HUES64 (cell line): ENCODE measurements around the gene HAL.

ENCODE experiments used
- H3K27ac ChIP-seq: 2 replicates; pipeline ENCODE4 v1.7.0; 2013; ENCODE audit warnings: low read depth, low read length, inconsistent platforms
- H3K27me3 ChIP-seq: 2 replicates; pipeline ENCODE4 v1.6.1; 2013; ENCODE audit warnings: mild to moderate bottlenecking, low read length; ENCODE audit not compliant: insufficient read depth
- H3K36me3 ChIP-seq: 2 replicates; pipeline ENCODE4 v1.6.1; 2013; ENCODE audit warnings: mild to moderate bottlenecking, low read length; ENCODE audit not compliant: insufficient read depth
- H3K4me1 ChIP-seq: 2 replicates; pipeline ENCODE4 v1.6.1; 2013; ENCODE audit warnings: mild to moderate bottlenecking, low read length, moderate library complexity; ENCODE audit not compliant: insufficient read depth
- H3K4me3 ChIP-seq: 2 replicates; pipeline ENCODE4 v1.5.1; 2013; ENCODE audit warnings: mild to moderate bottlenecking, low read length, moderate library complexity
- H3K9ac ChIP-seq: 2 replicates; pipeline ENCODE4 v1.6.1; 2013; ENCODE audit warnings: mild to moderate bottlenecking, low read depth, low read length
- H3K9me3 ChIP-seq: 2 replicates; pipeline ENCODE4 v1.6.1; 2013; ENCODE audit warnings: low read depth, low read length; ENCODE audit not compliant: insufficient read depth
- WGBS: fragments of 150-250, 120-280 bp; methylation state at CpG from one replicate; pipeline ENCODE4 v1.1.7; 2013; ENCODE audit warnings: missing lambda C conversion rate; 5-methylcytosine and 5-hydroxymethylcytosine counted together

Gene HAL

DNA sequence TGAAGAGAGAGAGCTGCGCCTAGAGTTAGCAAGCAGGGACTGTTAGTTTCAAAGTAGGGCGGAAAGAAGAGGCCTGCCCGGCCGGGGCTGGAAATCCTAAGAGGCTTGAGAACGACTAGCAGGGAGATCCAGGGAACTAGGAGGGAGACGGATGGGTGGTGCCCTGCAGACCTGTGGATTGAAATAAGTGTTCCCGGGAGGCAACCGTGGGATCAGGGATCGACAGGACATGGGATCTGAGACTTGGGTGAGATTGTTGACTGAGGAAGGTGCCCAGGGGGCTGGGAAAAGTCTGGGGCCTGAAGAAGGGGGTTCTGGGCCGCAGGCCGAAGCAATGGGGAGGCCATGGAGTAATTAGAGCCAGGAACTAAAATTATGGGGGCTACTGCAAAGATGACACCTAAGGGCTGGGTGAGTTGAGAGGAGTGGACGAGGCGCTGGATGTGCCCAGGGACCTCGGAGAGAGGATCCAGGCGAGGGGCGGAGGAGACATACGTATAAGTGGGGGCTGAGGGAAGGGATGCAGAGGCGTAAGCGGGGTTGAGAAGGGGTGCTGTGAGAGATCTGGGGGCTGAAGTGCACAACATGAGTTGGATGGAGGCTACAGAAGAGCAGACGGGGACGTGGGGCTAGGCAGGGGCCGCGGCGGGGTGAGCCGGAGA lies 38.6 kb upstream of the HAL start:
- Histone ChIP-seq H3K36me3 (no peaks in the 10 kb centered on the region), H3K27ac (0 out of 2 replicates have a peak overlapping the region, but pooled peaks have one; percentile 10), H3K4me1 (no peaks in the 10 kb centered on the region), H3K27me3 (no peaks in the 10 kb centered on the region), H3K4me3 (peak overlapping the region; percentile 71), H3K9ac (peak overlapping the region; percentile 69), H3K9me3 (no peaks in the 10 kb centered on the region)
- 3% methylated on average over 25 of the region's 25 CpGs for WGBS

DNA sequence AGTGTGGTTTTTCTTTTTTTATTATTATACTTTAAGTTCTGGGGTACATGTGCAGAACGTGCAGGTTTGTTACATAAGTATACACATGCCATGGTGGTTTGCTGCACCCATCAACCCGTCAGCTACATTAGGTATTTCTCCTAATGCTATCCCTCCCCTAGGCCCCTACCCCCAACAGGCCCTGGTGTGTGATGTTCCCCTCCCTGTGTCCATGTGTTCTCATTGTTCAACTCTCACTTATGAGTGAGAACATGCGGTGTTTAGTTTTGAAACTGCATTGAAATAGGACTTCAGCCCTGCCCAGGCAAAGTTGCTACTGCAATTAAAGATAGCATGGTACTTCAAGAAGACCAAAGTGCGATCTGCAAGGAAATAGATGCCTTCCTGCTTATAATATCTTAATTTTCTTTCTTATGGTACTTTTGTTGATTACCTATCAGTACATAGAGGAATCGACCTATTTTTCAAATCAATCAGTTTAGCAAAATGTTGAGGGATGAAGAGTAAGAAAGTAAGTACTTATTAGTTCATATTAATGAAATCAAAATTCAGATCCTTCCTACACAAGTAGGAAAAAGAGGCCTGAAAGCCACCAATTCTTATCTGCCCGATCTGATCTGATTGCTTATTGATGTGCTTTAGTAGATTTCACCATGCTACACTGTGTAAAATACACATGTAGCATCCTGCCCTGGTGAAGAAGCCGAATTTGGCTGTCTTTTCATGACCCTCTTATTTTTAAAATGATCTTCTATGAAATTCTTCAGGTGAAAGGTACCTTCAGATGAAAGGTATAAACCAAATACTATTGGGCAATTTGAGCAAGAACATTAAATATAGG lies 37.6 kb upstream of the HAL start:
- Histone ChIP-seq H3K4me3 (peak overlapping the region; percentile 71), H3K27ac (no peak overlapping the region), H3K4me1 (no peaks in the 10 kb centered on the region), H3K9ac (no peak overlapping the region), H3K27me3 (no peaks in the 10 kb centered on the region), H3K36me3 (peaks cover 2% of the 10 kb centered on the region), H3K9me3 (no peaks in the 10 kb centered on the region)
- WGBS = 93% methylated on average over 5 of the region's 7 CpGs

DNA sequence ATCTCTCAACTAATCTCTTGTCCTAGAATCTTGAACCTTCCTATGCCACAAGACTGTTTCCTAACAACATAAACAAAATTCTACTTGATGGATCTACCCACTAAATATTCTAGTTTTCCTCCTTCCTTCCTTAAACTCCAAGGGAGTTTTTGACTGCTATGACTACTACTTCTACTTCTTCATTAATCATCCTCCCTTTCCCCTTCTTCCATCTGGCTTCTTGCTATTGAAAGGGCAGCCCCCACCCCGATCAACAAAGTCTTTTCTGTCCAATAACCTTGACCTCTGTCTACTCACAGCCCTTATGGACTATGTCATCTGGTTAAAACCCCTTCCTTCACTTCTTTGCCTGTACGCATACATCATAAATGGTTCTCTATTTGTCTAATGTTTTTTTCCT lies 33.7 kb upstream of the HAL start:
- no peaks in the 10 kb centered on the region for H3K4me1 ChIP-seq
- H3K27me3 ChIP-seq = no peaks in the 10 kb centered on the region
- peaks cover 41% of the 10 kb centered on the region for H3K36me3 ChIP-seq
- H3K4me3 ChIP-seq = no peak overlapping the region
- H3K9me3 ChIP-seq = no peaks in the 10 kb centered on the region
- WGBS = 90% methylated on average over 2 of the region's 2 CpGs
- no peak overlapping the region for H3K9ac ChIP-seq
- no peak overlapping the region for H3K27ac ChIP-seq

DNA sequence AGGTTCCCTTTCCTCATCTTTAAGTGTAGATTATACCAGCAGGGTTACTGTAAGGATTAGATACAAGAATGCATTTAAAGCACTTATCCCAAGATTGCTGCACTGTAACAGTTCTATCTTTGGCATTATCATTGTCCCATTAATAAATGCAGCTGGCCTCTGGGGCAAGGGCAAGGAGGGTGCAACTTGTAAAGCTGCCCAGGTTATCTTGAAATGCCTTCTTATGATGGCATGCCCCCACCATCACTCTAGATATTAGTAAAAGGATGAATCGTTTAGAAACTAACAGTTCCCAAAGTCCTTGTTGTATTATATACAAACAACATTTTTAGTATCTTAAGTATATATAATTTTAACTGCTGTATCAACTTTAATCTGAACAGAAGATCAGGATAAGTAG lies 32.4 kb upstream of the HAL start:
- H3K36me3 ChIP-seq = peaks cover 50% of the 10 kb centered on the region

DNA sequence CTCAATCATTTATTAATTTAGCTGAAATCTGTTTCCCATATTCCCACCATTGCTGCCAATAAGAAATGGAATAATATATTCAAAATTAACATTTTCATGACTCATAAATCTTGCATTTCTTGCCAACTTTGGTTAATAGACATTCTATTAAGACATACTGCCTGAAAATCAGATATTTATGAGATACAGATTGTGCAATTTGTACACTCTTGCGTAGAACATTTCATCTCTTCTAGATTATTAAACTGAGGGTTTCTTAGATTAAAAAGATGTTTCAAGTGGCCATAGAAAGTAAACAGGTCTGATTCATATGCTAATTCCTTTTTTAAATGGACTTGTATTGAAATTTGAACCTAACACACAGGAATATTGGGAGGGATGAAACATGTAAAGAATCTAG lies 30.2 kb upstream of the HAL start:
- Histone ChIP-seq H3K9ac (no peak overlapping the region), H3K27ac (no peak overlapping the region), H3K4me1 (no peaks in the 10 kb centered on the region), H3K36me3 (peaks cover 72% of the 10 kb centered on the region), H3K4me3 (no peak overlapping the region), H3K9me3 (no peaks in the 10 kb centered on the region), H3K27me3 (no peaks in the 10 kb centered on the region)
- no CpG with 5 or more reads among the region's 1 CpG for WGBS

More for the DNA sequence above, 32.4 kb upstream of the HAL start:
- Histone ChIP-seq H3K27me3 (no peaks in the 10 kb centered on the region), H3K9ac (no peak overlapping the region), H3K4me1 (no peaks in the 10 kb centered on the region), H3K4me3 (no peak overlapping the region), H3K9me3 (no peaks in the 10 kb centered on the region), H3K27ac (no peak overlapping the region)
- no CpG with 5 or more reads among the region's 1 CpG for WGBS

DNA sequence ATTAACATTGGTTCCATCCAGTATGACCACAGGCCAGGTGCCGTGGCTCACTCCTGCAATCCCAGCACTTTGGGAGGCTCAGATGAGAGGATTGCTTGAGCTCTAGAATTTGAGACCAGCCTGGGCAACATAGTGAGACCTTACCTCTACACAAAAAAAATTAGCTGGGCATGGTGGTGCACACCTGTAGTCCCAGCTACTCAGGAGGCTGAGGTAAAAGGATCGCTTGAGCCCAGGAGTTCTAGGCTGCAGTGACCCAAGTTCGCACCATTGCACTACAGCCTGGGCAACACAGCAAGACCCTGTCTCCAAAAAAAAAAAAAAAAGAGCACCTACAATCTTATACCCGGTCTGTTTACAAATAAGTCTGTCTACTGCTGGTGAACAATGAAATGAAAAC lies 29.4 kb upstream of the HAL start:
- Histone ChIP-seq H3K27ac (no peak overlapping the region), H3K36me3 (peaks cover 80% of the 10 kb centered on the region), H3K9ac (no peak overlapping the region), H3K27me3 (no peaks in the 10 kb centered on the region), H3K4me3 (no peak overlapping the region), H3K9me3 (no peaks in the 10 kb centered on the region), H3K4me1 (no peaks in the 10 kb centered on the region)
- 94% methylated on average over 4 of the region's 4 CpGs for WGBS

DNA sequence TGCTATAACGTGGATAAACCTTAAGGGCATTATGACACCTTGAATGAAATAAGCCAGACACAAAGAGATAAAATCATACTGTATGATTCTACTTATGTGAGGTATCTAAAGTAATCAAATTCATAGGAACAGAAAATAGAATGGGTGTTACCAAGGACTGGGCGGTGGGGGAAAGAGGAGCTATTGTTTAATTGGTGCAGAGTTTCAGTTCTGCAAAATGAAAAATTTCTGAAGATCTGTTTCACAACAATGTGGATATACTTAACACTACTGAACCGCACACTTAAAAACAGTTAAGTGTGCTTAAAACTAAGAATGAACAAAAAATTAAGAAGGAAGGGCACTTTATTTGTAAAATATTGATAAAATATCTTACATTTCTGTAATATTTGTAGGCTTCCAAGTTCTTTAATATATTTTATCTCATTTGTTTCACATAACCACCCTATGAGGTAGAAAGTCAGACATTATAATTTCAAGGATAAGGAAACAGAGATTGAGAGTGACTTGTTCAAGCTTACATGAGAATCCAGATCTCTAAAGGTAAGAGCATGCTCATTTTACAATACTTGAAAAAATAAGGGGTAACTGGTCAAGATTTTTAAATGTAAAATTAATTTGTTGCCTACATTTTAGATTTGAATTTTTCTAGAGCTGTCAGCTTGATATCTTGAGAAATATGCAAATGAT lies 24.3 kb upstream of the HAL start:
- Histone ChIP-seq H3K27me3 (no peaks in the 10 kb centered on the region), H3K4me1 (no peaks in the 10 kb centered on the region), H3K4me3 (no peak overlapping the region), H3K9ac (no peak overlapping the region), H3K36me3 (peaks cover 89% of the 10 kb centered on the region), H3K27ac (no peak overlapping the region), H3K9me3 (no peaks in the 10 kb centered on the region)
- WGBS = 97% methylated on average over 2 of the region's 3 CpGs

DNA sequence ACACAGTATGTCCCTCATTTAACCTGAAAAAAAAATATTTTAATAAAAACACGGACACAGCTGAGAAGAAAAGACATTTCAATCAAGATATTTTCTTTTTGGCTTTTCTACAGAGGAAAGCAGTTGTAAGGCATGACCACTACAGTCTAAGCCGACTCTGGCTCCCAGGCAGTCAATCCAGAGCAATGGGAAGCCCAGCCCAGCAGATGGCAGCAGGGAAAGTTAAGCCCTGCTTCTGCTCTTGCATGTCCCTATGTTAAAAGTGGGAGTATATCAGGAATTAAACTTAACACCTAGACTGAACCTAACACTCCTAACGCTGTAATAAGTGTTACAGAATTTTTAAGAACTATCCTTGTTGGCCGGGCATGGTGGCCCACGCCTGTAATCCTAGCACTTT lies 19.5 kb upstream of the HAL start:
- no peaks in the 10 kb centered on the region for H3K9me3 ChIP-seq
- no peak overlapping the region for H3K27ac ChIP-seq
- H3K4me1 ChIP-seq = no peaks in the 10 kb centered on the region
- no peak overlapping the region for H3K9ac ChIP-seq
- peaks cover 93% of the 10 kb centered on the region for H3K36me3 ChIP-seq
- H3K27me3 ChIP-seq = no peaks in the 10 kb centered on the region
- WGBS = 88% methylated on average over 5 of the region's 5 CpGs
- H3K4me3 ChIP-seq = no peak overlapping the region

DNA sequence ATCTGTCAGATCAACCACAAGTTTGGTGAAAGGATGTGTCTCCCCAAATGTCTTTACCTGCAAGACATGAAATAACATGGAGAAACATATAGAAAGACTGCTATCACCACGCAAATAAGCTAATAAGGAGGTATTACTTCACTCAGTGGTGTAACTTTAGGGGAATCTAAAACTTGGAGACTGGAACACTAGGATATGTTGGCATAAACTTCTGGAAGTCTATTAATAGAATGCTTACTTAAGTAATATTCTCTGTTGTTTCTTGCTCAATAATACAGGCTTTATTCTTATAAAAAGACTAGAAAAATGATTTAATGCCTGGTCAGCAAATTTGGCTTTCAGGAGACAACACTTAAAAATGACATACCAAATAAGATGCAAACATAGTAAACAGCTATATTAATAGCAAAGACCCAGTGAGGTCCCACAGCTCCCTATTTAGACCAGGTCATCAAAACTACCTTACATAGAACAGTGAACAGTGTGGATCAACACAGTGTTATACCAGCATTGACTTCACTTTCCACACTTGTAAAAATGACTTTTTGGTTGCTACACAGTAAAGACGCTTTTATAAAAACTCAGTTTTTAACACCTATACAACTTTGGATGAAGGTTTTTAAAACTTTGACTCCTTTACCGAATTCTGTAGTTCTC lies 18.9 kb upstream of the HAL start:
- H3K27ac ChIP-seq = no peak overlapping the region
- no peaks in the 10 kb centered on the region for H3K27me3 ChIP-seq
- H3K4me1 ChIP-seq = no peaks in the 10 kb centered on the region
- peaks cover 93% of the 10 kb centered on the region for H3K36me3 ChIP-seq
- no peaks in the 10 kb centered on the region for H3K9me3 ChIP-seq
- H3K9ac ChIP-seq = no peak overlapping the region
- WGBS = 92% methylated on average over 3 of the region's 3 CpGs
- no peak overlapping the region for H3K4me3 ChIP-seq

DNA sequence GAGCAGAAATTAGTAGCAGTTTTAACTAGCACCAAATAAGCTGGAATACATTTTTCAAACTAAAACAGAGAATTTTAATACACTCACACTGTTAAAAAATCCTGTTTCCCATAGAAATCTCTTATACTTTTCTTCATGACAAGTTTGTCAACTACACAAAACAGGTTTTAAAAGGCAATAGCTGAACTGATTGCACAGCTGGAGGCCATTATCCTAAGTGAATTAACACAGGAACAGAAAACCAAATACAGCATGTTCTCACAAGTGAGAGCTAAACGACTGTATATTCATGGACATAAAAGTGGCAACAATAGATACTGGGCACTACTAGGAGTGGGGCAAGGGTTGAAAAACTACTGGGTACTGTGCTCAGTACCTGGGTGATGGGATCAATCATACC lies 11.6 kb upstream of the HAL start:
- Histone ChIP-seq H3K27me3 (no peaks in the 10 kb centered on the region), H3K4me1 (no peaks in the 10 kb centered on the region), H3K27ac (no peak overlapping the region), H3K9ac (no peak overlapping the region), H3K9me3 (no peaks in the 10 kb centered on the region), H3K36me3 (peaks cover 100% of the 10 kb centered on the region), H3K4me3 (no peak overlapping the region)
- WGBS = 83% methylated on average over 1 of the region's 1 CpG

DNA sequence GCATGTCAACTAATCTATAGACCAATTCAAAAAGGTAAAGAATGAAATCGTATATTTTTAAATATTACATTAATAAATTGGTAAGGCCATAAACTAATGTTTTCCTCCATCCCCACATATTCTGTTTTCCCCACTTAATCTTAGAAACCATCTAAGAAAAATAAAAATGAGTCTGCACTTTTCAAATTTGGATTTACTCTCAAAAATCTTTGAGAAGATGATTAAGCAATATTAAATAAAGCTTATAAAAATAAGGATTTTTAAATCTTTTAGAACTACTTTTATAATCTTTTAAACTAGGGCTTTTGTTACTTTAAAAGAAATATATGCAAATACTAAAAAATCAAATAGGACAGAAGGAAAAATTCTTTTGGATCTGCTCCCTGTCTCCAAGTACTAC lies 10.6 kb upstream of the HAL start:
- no peaks in the 10 kb centered on the region for H3K4me1 ChIP-seq
- H3K36me3 ChIP-seq = peaks cover 98% of the 10 kb centered on the region
- H3K9me3 ChIP-seq = no peaks in the 10 kb centered on the region
- WGBS = no CpG with 5 or more reads among the region's 1 CpG
- H3K27me3 ChIP-seq = no peaks in the 10 kb centered on the region
- H3K4me3 ChIP-seq = no peak overlapping the region
- no peak overlapping the region for H3K27ac ChIP-seq
- no peak overlapping the region for H3K9ac ChIP-seq
